Common myeloid progenitor, CD34-positive (primary cell): Measurements from ENCODE around the gene MRPS25.
A peak's percentile ranks its signal among the peaks of the same experiment; 100 is the strongest.

Source experiments
- CTCF ChIA-PET: fragments of 350-600 bp; sonication (Branson Sonifier 250); formaldehyde crosslinking; loops from one replicate; lab custom pipeline; 2021; ENCODE audit warnings: antibody characterized with exemption; lab: Charles Lee
- POLR2A ChIA-PET: fragments of 350-600 bp; sonication (Branson Sonifier 250); formaldehyde crosslinking; loops from one replicate; lab custom pipeline; 2021; ENCODE audit warnings: antibody characterized with exemption; lab: Charles Lee
- DNase-seq, 3 donors: peaks; one replicate each; pipeline versions ENCODE4 v3.0.0 to v3.0.0-alpha.2; 2013
- H3K27ac ChIP-seq, 2 experiments: 1 replicate in 1 of 2; 2 replicates in 1 of 2; pipeline ENCODE4 v1.7.0; 2013; ENCODE audit warnings: inconsistent platforms in 2 of 2, low read length in 2 of 2, mild to moderate bottlenecking in 2 of 2, low read depth in 1 of 2, moderate library complexity in 1 of 2; ENCODE audit not compliant: severe bottlenecking in 2 of 2, insufficient read depth in 1 of 2, poor library complexity in 1 of 2
- H3K27me3 ChIP-seq, 5 experiments: replicated peaks in 2 of 5; 1 replicate in 3 of 5; 2 replicates in 2 of 5; pipeline versions ENCODE4 v1.6.1 to v1.7.0; 2013; ENCODE audit warnings: low read length in 4 of 5, mild to moderate bottlenecking in 2 of 5, moderate library complexity in 2 of 5, inconsistent platforms in 1 of 5; ENCODE audit not compliant: insufficient read depth in 5 of 5, control insufficient read depth in 4 of 5
- H3K36me3 ChIP-seq, 4 experiments: 1 replicate in 2 of 4; 2 replicates in 2 of 4; pipeline versions ENCODE4 v1.6.1 to v1.7.0; 2013; ENCODE audit warnings: low read length in 3 of 4, control low read depth in 1 of 4, mild to moderate bottlenecking in 1 of 4; ENCODE audit not compliant: control insufficient read depth in 4 of 4, insufficient read depth in 4 of 4
- H3K4me1 ChIP-seq, 4 experiments: 1 replicate in 3 of 4; 2 replicates in 1 of 4; pipeline versions ENCODE4 v1.6.1 to v1.7.1; 2013; ENCODE audit warnings: low read length in 3 of 4, mild to moderate bottlenecking in 3 of 4, control low read depth in 1 of 4, inconsistent platforms in 1 of 4, moderate library complexity in 1 of 4; ENCODE audit not compliant: control insufficient read depth in 4 of 4, insufficient read depth in 4 of 4; ENCODE audit errors: control extremely low read depth in 1 of 4
- H3K4me3 ChIP-seq, 7 experiments: 1 replicate in 4 of 7; 2 replicates in 3 of 7; pipeline versions ENCODE4 v1.5.1 to v1.7.0; 2013; ENCODE audit warnings: mild to moderate bottlenecking in 7 of 7, low read length in 6 of 7, moderate library complexity in 6 of 7, inconsistent platforms in 2 of 7, low read depth in 2 of 7, control low read depth in 1 of 7; ENCODE audit not compliant: insufficient read depth in 4 of 7, control insufficient read depth in 1 of 7; ENCODE audit errors: extremely low read depth in 1 of 7
- H3K9me3 ChIP-seq, 5 experiments: 1 replicate in 4 of 5; 2 replicates in 1 of 5; pipeline versions ENCODE4 v1.6.1 to v1.7.1; 2013; ENCODE audit warnings: low read length in 4 of 5, mild to moderate bottlenecking in 2 of 5, inconsistent platforms in 1 of 5, low read depth in 1 of 5, moderate library complexity in 1 of 5; ENCODE audit not compliant: control insufficient read depth in 4 of 5, insufficient read depth in 2 of 5; ENCODE audit errors: control extremely low read depth in 1 of 5
- WGBS: methylation state at CpG from one replicate; pipeline ENCODE4 v1.1.5; 2013; ENCODE audit not compliant: insufficient coverage; 5-methylcytosine and 5-hydroxymethylcytosine counted together

Gene MRPS25

GRCh38 chr3:15066467-15066866, 1.4 kb upstream of the MRPS25 start:
- WGBS = no CpG with 5 or more reads among the region's 3 CpGs
- H3K27me3 ChIP-seq = no peaks in the 10 kb centered on the region
- no peak overlapping the region for H3K27ac ChIP-seq
- H3K9me3 ChIP-seq = no peaks in the 10 kb centered on the region
- no peak overlapping the region for H3K4me3 ChIP-seq
- DNase-seq = no peak
- POLR2A ChIA-PET = interaction anchor here (0.6 kb wide), 1 partner anchor 535 kb away, joined by 3 read pairs; the partner anchor contains the start of genes BTD and HACL1
- H3K36me3 ChIP-seq = peaks cover 2 to 12% (median 6%) of the 10 kb centered on the region in 4 experiments
- peaks cover 0 to 21% (median 16%) of the 10 kb centered on the region in 4 experiments for H3K4me1 ChIP-seq
- CTCF ChIA-PET = interaction anchor here (1.0 kb wide), 1 partner anchor 16 kb away, joined by 3 read pairs; no protein-coding TSS in a partner anchor

DNA sequence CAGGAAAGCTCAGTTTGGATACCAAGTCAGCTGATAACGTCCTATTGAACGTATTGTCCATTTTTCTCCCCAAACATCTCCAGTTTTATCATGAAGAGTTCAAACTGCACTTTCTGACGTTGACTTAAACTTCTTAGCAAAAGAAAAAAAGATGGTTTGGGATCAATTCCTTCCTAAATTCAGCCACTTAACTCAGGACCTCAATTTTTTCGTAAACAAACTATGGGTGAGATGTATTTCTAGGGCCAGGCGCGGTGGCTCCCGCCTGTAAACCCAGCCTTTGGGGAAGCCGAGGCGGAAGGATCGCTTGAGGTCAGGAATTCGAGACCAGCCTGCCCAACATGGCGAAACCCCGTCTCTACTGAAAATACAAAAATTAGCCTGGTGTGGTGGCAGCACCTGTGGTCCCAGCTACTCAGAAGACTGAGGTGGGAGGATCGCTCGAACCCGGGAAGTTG, 464 bp upstream of the MRPS25 start:
- H3K27me3 ChIP-seq = no peaks in the 10 kb centered on the region
- peaks cover 0 to 21% (median 16%) of the 10 kb centered on the region in 4 experiments for H3K4me1 ChIP-seq
- peak overlapping the region in 6 of 7 experiments; percentile 81 to 95 (median 86) for H3K4me3 ChIP-seq
- peak overlapping the region in 1 of 2 experiments; percentile 85 for H3K27ac ChIP-seq
- no peak for DNase-seq
- no peaks in the 10 kb centered on the region for H3K9me3 ChIP-seq
- CTCF ChIA-PET = interaction anchor here (0.9 to 3.1 kb wide), 3 partner anchors 13 to 18 kb away, joined by 3 to 18 read pairs (median 5); no protein-coding TSS in a partner anchor
- WGBS = 44% methylated on average over 13 of the region's 16 CpGs
- peaks cover 2 to 8% (median 4%) of the 10 kb centered on the region in 4 experiments for H3K36me3 ChIP-seq
- POLR2A ChIA-PET = interaction anchor here (1.5 kb wide), 1 partner anchor 10 kb away, joined by 3 read pairs; no protein-coding TSS in a partner anchor

DNA sequence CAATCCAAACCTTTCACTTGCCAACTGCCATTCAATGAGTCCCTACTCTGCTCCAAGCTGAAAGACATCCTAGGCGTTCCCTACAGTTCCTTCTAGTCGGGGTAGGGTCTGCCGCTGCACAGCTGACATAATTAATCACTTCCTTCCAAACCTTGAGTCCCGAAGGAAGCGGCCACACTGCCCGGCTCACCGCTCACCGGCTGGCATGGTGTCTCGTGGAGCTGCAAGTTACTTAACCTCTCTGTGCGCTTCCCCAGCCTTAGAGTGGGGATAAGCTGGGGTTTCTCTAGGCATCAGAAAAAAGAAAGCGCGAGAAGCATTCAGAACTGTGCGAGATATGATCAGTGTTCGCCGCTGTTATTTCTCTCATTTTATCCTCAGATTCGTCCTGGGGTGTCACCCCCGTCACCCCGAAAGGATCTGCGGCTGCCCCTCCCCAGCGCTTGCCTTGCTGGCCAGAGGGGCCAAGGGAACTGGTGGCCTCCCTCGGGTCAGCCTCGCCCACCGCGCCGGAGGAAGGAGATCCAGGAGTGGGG, 748 bp downstream of the MRPS25 start:
- Histone ChIP-seq H3K4me1 (peaks cover 0 to 21% (median 16%) of the 10 kb centered on the region in 4 experiments), H3K9me3 (no peaks in the 10 kb centered on the region), H3K4me3 (peak overlapping the region; percentile 81 to 95 (median 84)), H3K36me3 (peaks cover 0 to 10% (median 2%) of the 10 kb centered on the region in 4 experiments), H3K27ac (peak overlapping the region; percentile 54 to 85), H3K27me3 (no peaks in the 10 kb centered on the region)
- POLR2A ChIA-PET = interaction anchor here (1.2 to 1.5 kb wide), 2 partner anchors 11 to 13 kb away, joined by 3 read pairs; no protein-coding TSS in a partner anchor
- peak; percentile 6 to 48 (median 40) for DNase-seq
- under 1% methylated on average over 19 of the region's 25 CpGs for WGBS
- CTCF ChIA-PET = interaction anchor here (0.8 to 3.1 kb wide), 2 partner anchors 12 to 62 kb away, joined by 3 to 18 read pairs; no protein-coding TSS in a partner anchor

- H3K4me1 ChIP-seq = peaks cover 0 to 21% (median 16%) of the 10 kb centered on the region in 4 experiments
- no peaks in the 10 kb centered on the region for H3K27me3 ChIP-seq
- H3K4me3 ChIP-seq = peak overlapping the region; percentile 81 to 95 (median 84)
- peak overlapping the region in 1 of 2 experiments; percentile 85 for H3K27ac ChIP-seq
- H3K36me3 ChIP-seq = peaks cover 2 to 16% (median 4%) of the 10 kb centered on the region in 4 experiments
- ChIA-PET POLR2A (interaction anchor here (1.2 kb wide), 1 partner anchor 13 kb away, joined by 3 read pairs; no protein-coding TSS in a partner anchor), CTCF (interaction anchor here (0.8 to 3.1 kb wide), 2 partner anchors 12 to 61 kb away, joined by 3 to 18 read pairs; no protein-coding TSS in a partner anchor)
- WGBS = 97% methylated on average over 5 of the region's 13 CpGs
- no peak for DNase-seq
- no peaks in the 10 kb centered on the region for H3K9me3 ChIP-seq
Observed at GRCh38 chr3:15063656-15064286, 1.3 kb downstream of the MRPS25 start.

DNA sequence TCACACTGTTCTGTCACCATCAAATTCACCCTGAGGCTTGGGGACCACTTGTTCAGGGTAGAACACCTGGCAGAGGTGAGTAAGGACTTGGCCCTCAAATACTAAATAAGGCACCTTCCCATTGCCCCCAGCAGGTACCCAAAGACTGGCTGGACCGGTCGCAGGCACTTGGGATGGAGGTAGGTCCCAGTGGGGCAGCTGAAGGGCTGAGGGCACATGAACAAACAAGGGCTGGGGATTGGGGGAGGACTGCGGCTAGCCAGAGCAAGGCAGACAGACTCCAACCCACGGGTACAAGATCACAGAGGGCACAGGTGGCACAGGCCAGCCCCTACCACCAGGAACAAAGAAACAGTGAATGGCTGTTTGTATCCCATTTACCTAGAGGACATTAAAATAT, 1.9 kb downstream of the MRPS25 start:
- WGBS = 96% methylated on average over 4 of the region's 4 CpGs
- Histone ChIP-seq H3K27ac (no peak overlapping the region), H3K4me3 (peak overlapping the region in 1 of 7 experiments; percentile 95), H3K9me3 (no peaks in the 10 kb centered on the region), H3K36me3 (peaks cover 4 to 21% (median 9%) of the 10 kb centered on the region in 4 experiments), H3K27me3 (no peaks in the 10 kb centered on the region), H3K4me1 (peaks cover 0 to 21% (median 16%) of the 10 kb centered on the region in 4 experiments)
- no peak for DNase-seq
- ChIA-PET CTCF (interaction anchor here (3.1 kb wide), 1 partner anchor 11 kb away, joined by 18 read pairs; no protein-coding TSS in a partner anchor), POLR2A (no interaction called here)

GRCh38 chr3:15060029-15060428, 5.1 kb downstream of the MRPS25 start:
- no peak overlapping the region for H3K27ac ChIP-seq
- WGBS = 100% methylated on average over 1 of the region's 3 CpGs
- no peaks in the 10 kb centered on the region for H3K27me3 ChIP-seq
- no peaks in the 10 kb centered on the region for H3K9me3 ChIP-seq
- H3K4me3 ChIP-seq = no peak overlapping the region
- ChIA-PET POLR2A (no interaction called here), CTCF (interaction anchor here (1.6 to 1.9 kb wide), 3 partner anchors 10 to 134 kb away, joined by 3 to 9 read pairs (median 4); no protein-coding TSS in a partner anchor)
- no peak for DNase-seq
- peaks cover 7 to 43% (median 28%) of the 10 kb centered on the region in 4 experiments for H3K36me3 ChIP-seq
- peaks cover 0 to 17% (median 15%) of the 10 kb centered on the region in 4 experiments for H3K4me1 ChIP-seq
